A549 treated with AZD9567 at 1 μM for 4 hours (cell line): Measurements from ENCODE around the gene CLDN20. TPM values are rescaled to one million over a fixed set of nuclear protein-coding genes. Genes with fewer than 3 reads are reported as not detected.

ENCODE experiments used
- total RNA-seq: library from RNA; stranded (reverse); fragments of 200-300 nt; extraction: Qiagen RNA extraction; gene quantifications from 5 replicates; pipeline ENCODE4 v1.2.3, GENCODE V29; 2022; ENCODE audit not compliant: insufficient read depth

CLDN20 gene
- not detected in 5 replicates for total RNA-seq

GRCh38 chr6:155263373-155264063, at the start of gene CLDN20:
Gene CLDN20, plus strand, starts transcription at chr6:155264013. Its CDS starts 11,707 bp downstream, at chr6:155275720.

GRCh38 chr6:155314092-155314772, 50.4 kb downstream of the CLDN20 start, which contains the start of gene TFB1M:
Gene TFB1M, minus strand, starts transcription at chr6:155314484. Its CDS starts 56 bp downstream, at chr6:155314428.

Other genes with a start within 250 kb of the CLDN20 start
- gene TFB1M, start 50.5 kb downstream of the CLDN20 start, total RNA-seq = 8.4 to 17.3 TPM (median 9.4 TPM) in 5 replicates
- not detected in 5 replicates for gene NOX3, start 191.8 kb downstream of the CLDN20 start, total RNA-seq